ENCODE results near the gene KDM4C. TPM values are rescaled to one million over a fixed set of nuclear protein-coding genes. Genes with fewer than 3 reads are reported as not detected.
"Not testable (repeated sequence)": the region's sequence is repeated elsewhere in the genome, so short reads cannot be mapped to it uniquely, and the experiment has no call there.

Gene KDM4C
- total RNA-seq, 1 donor from 2014 or later, result 11.1 TPM

DNA sequence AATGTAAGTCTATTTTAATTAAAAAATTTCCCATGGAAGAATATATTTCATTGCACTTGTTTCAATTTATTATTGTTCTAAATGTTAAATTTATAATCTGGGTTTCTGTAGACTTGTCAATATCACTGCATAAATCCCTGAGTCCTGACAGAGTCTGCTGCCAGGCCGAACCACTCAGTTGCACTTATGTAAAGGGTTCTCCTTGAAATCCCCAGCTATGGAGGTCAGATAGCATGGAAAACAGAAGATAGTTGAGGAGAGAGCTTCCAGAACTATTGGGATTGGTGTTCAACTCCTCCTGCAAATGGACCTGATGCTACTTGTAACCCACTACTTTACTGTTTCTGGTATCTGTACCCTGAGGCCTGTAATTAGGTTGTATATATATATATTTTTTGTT lies 37.2 kb downstream of the KDM4C start:
- H4K20me1 ChIP-seq (ENCODE audit: low read depth), result no peaks in the 10 kb centered on the region
- no peaks in the 10 kb centered on the region for H3K27me3 Mint-ChIP-seq (ENCODE audit: insufficient read depth, low read depth)
- H3F3A ChIP-seq (ENCODE audit: low read depth), result no peaks in the 10 kb centered on the region
- no peak overlapping the region for H3K27ac Mint-ChIP-seq
- no peak overlapping the region for H3K9ac ChIP-seq
- H3K4me1 ChIP-seq, result peaks cover 3% of the 10 kb centered on the region
- H3K27me3 ChIP-seq, result no peaks in the 10 kb centered on the region
- H3K36me3 ChIP-seq, result no peaks in the 10 kb centered on the region
- no peak overlapping the region for H2AFZ ChIP-seq (replicated peaks)
- H3K4me1 Mint-ChIP-seq, result peaks cover 10% of the 10 kb centered on the region
- H3K27ac ChIP-seq, result no peak overlapping the region
- H3K4me2 ChIP-seq, result no peak overlapping the region
- peaks cover 8% of the 10 kb centered on the region for H3K9me3 Mint-ChIP-seq
- TF ChIP-seq EZH2phosphoT487 (IDR thresholded peaks at IDR 0.05) (no peak), EZH2 (IDR thresholded peaks at IDR 0.05) (no peak)
- TF ChIP-seq, protein P1, sequence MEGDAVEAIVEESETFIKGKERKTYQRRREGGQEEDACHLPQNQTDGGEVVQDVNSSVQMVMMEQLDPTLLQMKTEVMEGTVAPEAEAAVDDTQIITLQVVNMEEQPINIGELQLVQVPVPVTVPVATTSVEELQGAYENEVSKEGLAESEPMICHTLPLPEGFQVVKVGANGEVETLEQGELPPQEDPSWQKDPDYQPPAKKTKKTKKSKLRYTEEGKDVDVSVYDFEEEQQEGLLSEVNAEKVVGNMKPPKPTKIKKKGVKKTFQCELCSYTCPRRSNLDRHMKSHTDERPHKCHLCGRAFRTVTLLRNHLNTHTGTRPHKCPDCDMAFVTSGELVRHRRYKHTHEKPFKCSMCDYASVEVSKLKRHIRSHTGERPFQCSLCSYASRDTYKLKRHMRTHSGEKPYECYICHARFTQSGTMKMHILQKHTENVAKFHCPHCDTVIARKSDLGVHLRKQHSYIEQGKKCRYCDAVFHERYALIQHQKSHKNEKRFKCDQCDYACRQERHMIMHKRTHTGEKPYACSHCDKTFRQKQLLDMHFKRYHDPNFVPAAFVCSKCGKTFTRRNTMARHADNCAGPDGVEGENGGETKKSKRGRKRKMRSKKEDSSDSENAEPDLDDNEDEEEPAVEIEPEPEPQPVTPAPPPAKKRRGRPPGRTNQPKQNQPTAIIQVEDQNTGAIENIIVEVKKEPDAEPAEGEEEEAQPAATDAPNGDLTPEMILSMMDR (IDR thresholded peaks at IDR 0.05), result no peak
- H3K36me3 Mint-ChIP-seq, result peaks cover 14% of the 10 kb centered on the region
- H3K4me3 Mint-ChIP-seq, result no peak overlapping the region
- H3K79me2 ChIP-seq (ENCODE audit: low read depth), result peaks cover 3% of the 10 kb centered on the region
- DNase-seq (ENCODE audit: low spot score), result no peak
- peaks cover 4% of the 10 kb centered on the region for H3K9me3 ChIP-seq (ENCODE audit: low read depth)
- no peak overlapping the region for H3K4me3 ChIP-seq

DNA sequence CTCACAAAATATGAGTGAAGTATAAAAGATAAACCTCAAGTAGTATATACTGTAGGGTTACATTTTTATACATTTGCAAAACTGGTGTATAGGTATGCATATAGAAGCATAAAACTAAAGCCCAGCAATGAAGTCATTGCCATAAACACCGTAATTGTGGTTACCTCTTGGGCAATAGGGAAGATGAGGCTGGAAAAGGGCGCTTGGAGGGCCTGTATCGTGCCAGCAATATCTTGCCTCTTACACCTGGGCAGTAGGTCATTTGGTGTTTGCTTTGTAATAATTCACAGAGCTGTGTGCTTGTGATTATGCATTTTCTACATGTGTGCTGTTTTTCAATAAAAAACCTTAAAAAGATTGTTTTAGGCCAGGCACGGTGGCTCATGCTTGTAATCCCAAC lies 45.2 kb downstream of the KDM4C start:
- H3K79me2 ChIP-seq (ENCODE audit: low read depth), result no peaks in the 10 kb centered on the region
- no peaks in the 10 kb centered on the region for H3F3A ChIP-seq (ENCODE audit: low read depth)
- DNase-seq (ENCODE audit: low spot score), result no peak
- H3K36me3 ChIP-seq, result no peaks in the 10 kb centered on the region
- H3K36me3 Mint-ChIP-seq, result peaks cover 14% of the 10 kb centered on the region
- H3K27me3 Mint-ChIP-seq (ENCODE audit: insufficient read depth, low read depth), result no peaks in the 10 kb centered on the region
- H3K4me1 Mint-ChIP-seq, result peaks cover 3% of the 10 kb centered on the region
- H3K27ac Mint-ChIP-seq, result no peak overlapping the region
- H3K4me3 Mint-ChIP-seq, result no peak overlapping the region
- peaks cover 24% of the 10 kb centered on the region for H3K9me3 Mint-ChIP-seq
- no peaks in the 10 kb centered on the region for H4K20me1 ChIP-seq (ENCODE audit: low read depth)
- H3K9ac ChIP-seq, result no peak overlapping the region
- H3K4me3 ChIP-seq, result no peak overlapping the region
- H3K4me2 ChIP-seq, result no peak overlapping the region
- no peak overlapping the region for H3K27ac ChIP-seq
- H3K27me3 ChIP-seq, result no peaks in the 10 kb centered on the region
- no peak overlapping the region for H2AFZ ChIP-seq (replicated peaks)
- peaks cover 6% of the 10 kb centered on the region for H3K9me3 ChIP-seq (ENCODE audit: low read depth)
- H3K4me1 ChIP-seq, result no peaks in the 10 kb centered on the region
- TF ChIP-seq EZH2 (IDR thresholded peaks at IDR 0.05), result no peak
- TF ChIP-seq, protein P1 (IDR thresholded peaks at IDR 0.05), result no peak
- no peak for TF ChIP-seq EZH2phosphoT487 (IDR thresholded peaks at IDR 0.05)

DNA sequence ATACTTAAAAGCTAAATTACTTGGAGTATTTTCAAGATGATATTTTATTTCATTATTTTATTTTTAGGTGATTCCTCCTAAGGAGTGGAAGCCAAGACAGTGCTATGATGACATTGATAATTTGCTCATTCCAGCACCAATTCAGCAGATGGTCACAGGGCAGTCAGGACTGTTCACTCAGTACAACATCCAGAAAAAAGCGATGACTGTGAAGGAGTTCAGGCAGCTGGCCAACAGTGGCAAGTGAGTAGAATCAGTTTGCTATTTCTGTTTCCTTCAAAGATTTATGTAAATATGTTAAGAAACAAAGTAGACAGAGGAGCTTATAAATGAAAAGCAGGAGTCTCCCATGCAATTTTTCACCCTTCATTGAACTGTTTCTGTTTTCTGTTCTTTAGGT lies 47.8 kb downstream of the KDM4C start:
- no peaks in the 10 kb centered on the region for H3K4me1 Mint-ChIP-seq
- H3K4me3 ChIP-seq, result no peak overlapping the region
- H2AFZ ChIP-seq (replicated peaks), result no peak overlapping the region
- H3K9me3 ChIP-seq (ENCODE audit: low read depth), result no peaks in the 10 kb centered on the region
- H3F3A ChIP-seq (ENCODE audit: low read depth), result no peaks in the 10 kb centered on the region
- DNase-seq (ENCODE audit: low spot score), result no peak
- no peaks in the 10 kb centered on the region for H3K4me1 ChIP-seq
- H3K4me3 Mint-ChIP-seq, result no peak overlapping the region
- peaks cover 16% of the 10 kb centered on the region for H3K36me3 Mint-ChIP-seq
- H3K79me2 ChIP-seq (ENCODE audit: low read depth), result no peaks in the 10 kb centered on the region
- H3K27ac ChIP-seq, result no peak overlapping the region
- no peak overlapping the region for H3K9ac ChIP-seq
- no peak overlapping the region for H3K27ac Mint-ChIP-seq
- H3K36me3 ChIP-seq, result no peaks in the 10 kb centered on the region
- H3K27me3 ChIP-seq, result no peaks in the 10 kb centered on the region
- TF ChIP-seq EZH2phosphoT487 (IDR thresholded peaks at IDR 0.05) (no peak), EZH2 (IDR thresholded peaks at IDR 0.05) (no peak)
- TF ChIP-seq, protein P1 (IDR thresholded peaks at IDR 0.05), result no peak
- H3K4me2 ChIP-seq, result no peak overlapping the region
- peaks cover 19% of the 10 kb centered on the region for H3K9me3 Mint-ChIP-seq
- H4K20me1 ChIP-seq (ENCODE audit: low read depth), result no peaks in the 10 kb centered on the region
- no peaks in the 10 kb centered on the region for H3K27me3 Mint-ChIP-seq (ENCODE audit: insufficient read depth, low read depth)

DNA sequence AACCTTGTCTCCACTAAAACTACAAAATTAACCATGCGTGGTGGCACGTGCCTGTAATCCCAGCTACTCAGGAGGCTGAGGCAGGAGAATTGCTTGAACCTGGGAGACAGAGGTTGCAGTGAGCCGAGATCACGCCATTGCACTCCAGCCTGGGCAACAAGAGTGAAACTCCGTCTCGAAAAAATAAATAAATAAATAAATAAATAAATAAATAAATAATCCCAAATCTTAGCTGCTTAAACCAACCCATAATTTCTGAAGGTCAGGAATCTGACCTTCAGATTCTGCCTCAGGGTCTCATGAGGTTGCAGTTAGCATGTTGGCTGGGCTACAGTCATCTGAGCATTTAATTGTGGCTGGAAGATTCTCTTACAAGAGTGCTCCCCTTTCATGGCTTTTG lies 48.5 kb downstream of the KDM4C start:
- not testable (repeated sequence) for H3K27ac ChIP-seq; H3K4me2 ChIP-seq; H3K4me3 ChIP-seq; DNase-seq (ENCODE audit: low spot score); H3F3A ChIP-seq (ENCODE audit: low read depth); H3K36me3 ChIP-seq; H2AFZ ChIP-seq (replicated peaks); H3K4me3 Mint-ChIP-seq; H3K27ac Mint-ChIP-seq; H4K20me1 ChIP-seq (ENCODE audit: low read depth); H3K79me2 ChIP-seq (ENCODE audit: low read depth); H3K27me3 ChIP-seq; H3K4me1 ChIP-seq; H3K4me1 Mint-ChIP-seq; H3K9ac ChIP-seq; H3K9me3 ChIP-seq (ENCODE audit: low read depth); H3K27me3 Mint-ChIP-seq (ENCODE audit: insufficient read depth, low read depth)
- Mint-ChIP-seq H3K36me3 (peaks cover 16% of the 10 kb centered on the region), H3K9me3 (peaks cover 15% of the 10 kb centered on the region)

DNA sequence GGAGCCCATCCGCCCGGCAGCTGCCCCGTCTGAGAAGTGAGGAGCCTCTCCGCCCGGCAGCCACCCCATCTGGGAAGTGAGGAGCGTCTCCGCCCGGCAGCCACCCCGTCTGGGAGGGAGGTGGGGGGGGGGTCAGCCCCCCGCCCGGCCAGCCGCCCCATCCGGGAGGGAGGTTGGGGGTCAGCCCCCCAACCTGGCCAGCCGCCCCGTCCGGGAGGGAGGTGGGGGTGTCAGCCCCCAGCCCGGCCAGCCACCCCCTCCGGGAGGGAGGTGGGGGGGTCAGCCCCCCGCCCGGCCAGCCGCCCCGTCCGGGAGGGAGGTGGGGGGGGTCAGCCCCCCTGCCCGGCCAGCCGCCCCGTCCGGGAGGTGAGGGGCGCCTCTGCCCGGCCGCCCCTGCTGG lies 49.9 kb downstream of the KDM4C start:
- not testable (repeated sequence) for DNase-seq (ENCODE audit: low spot score); H3K36me3 ChIP-seq; H3K79me2 ChIP-seq (ENCODE audit: low read depth); H3K27me3 ChIP-seq; H3F3A ChIP-seq (ENCODE audit: low read depth); H3K27ac Mint-ChIP-seq; H3K4me3 ChIP-seq; H2AFZ ChIP-seq (replicated peaks); H3K9me3 ChIP-seq (ENCODE audit: low read depth); H3K27ac ChIP-seq; H3K27me3 Mint-ChIP-seq (ENCODE audit: insufficient read depth, low read depth); H3K4me3 Mint-ChIP-seq; H3K9ac ChIP-seq; H3K4me2 ChIP-seq; H3K4me1 ChIP-seq; H4K20me1 ChIP-seq (ENCODE audit: low read depth); H3K4me1 Mint-ChIP-seq
- peaks cover 15% of the 10 kb centered on the region for H3K9me3 Mint-ChIP-seq
- H3K36me3 Mint-ChIP-seq, result peaks cover 16% of the 10 kb centered on the region

Data from neural progenitor cell (in vitro differentiated cells).